HG03565 (cell line): ENCODE measurements around the gene TPD52L1.
"Not testable (repeated sequence)": the region's sequence is repeated elsewhere in the genome, so short reads cannot be mapped to it uniquely, and the experiment has no call there.

Source experiments
- ATAC-seq: cut with Tn5 transposase; IDR thresholded peaks from one replicate; pipeline ENCODE4 v1.9.1; 2021; ENCODE audit warnings: mild to moderate bottlenecking, moderate library complexity; ENCODE audit not compliant: unreplicated experiment

TPD52L1 gene

DNA sequence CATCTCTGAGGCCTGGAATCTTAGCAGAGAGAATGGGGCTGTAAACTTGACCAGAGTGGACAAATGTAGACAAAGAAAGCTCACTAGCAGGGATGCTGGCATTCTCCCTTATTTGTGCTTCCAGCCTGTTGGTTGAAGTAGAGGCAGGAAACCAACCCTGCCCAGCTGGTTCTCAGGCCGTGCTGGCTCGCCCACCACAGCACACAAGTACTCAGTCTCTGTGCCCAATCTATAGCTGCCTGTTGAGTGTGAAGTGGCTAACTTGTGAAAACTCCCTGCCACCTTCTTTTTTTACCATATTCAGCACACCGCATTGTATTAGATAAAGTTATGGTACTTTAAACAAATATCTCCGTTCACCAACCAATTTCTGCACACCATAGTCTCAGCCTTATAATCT, 110.9 kb downstream of the TPD52L1 start:
- no peak for ATAC-seq

DNA sequence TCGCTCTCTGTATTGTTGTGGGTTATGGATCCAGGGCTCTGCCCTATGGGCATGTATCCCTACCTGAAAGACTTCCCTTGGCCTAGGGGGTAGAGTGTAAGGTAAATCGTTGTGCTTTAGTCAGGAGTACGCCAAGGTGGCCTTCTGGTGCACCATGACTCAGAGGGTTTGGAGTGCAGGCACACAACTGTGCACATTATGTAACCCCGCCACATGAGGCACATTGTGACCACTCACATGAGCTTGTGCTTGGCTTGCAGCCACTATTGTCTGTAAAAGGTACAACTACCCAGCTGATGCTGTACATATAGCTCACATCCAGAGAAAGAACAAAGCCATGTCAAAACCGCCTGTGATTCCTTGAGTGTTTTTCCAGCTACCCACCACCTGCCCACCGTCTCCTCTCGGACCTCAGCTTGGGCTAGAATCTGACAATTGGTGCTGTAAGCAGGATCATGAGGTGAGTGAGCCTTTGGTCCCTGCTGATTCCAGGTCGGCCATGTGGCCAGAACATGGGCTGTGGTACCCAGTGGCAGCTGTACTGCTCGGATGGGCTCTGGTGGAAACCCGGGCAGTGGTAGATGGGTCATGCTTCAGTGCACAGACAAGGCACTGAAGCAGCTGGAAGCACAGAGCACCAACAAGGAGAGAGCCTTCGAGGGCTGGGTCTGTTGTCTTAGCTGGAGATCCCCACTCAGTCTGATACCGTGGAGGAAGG, 114.4 kb downstream of the TPD52L1 start:
- no peak for ATAC-seq

DNA sequence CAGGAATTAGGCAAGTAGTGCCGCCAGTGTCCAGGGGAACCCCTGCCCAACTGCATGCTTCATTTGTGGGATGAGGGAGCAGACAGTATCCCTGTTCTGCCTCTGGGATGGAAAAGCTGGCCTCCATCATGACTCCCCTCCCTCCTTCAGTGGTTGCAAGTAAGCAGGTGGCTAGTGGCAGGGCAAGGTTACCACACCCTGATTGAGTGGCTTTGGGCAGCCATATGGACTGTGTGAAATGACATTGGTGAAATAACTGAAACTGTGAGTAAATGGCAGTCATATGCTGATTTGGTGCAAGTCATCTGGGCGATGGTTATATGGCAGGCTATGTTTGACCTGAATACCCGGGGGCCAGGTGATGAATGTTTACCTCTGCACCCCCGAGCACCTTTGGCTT, 115.2 kb downstream of the TPD52L1 start:
- no peak for ATAC-seq

DNA sequence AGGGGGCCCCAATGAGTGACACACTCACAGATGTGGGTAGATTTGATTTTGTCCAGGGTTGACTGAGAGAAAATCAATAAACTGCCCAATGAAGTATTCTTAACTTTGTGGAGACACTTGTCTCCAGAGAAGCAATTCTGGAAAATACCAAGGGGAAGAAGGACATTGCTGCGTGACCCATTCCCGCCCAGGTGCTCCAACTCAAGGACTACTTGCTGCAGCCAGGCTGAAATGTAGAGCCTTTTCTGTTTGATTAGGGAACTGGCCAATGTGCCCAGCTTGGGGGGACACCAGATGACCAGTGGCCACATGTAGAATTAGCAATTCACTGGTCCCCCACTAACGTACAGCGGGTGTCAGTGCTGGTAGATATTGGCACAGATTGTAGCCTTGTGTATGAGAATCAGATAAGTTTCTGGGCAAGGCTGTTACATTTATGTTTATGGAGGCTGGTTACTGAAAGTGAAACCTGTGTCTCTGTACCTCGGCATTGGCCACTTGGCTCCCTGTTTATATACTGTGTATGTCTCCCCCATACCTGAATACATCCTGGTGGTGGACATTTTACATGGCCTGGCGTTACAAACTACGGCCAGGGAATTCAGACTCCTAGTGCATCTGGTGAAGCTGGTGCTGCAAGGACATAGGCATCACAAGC, 115.9 kb downstream of the TPD52L1 start:
- ATAC-seq = no peak

DNA sequence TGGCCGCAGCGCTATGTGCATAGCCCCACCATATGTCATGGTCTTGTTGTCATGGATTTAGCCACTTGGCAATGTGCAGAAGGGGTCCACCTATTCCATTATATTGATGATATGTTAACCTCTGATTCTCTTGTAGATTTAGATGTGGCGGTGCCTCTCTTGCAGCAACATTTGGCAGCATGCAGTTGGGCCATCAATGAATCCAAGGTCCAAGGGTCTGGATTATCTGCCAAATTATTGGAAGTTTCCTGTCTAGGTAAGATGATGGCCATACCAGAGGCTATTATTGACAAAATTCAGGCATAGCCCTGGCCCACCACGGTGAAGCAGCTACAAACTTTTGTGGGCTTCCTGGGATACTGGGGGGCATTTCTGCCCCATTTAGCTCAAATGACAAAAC, 116.8 kb downstream of the TPD52L1 start:
- no peak for ATAC-seq

DNA sequence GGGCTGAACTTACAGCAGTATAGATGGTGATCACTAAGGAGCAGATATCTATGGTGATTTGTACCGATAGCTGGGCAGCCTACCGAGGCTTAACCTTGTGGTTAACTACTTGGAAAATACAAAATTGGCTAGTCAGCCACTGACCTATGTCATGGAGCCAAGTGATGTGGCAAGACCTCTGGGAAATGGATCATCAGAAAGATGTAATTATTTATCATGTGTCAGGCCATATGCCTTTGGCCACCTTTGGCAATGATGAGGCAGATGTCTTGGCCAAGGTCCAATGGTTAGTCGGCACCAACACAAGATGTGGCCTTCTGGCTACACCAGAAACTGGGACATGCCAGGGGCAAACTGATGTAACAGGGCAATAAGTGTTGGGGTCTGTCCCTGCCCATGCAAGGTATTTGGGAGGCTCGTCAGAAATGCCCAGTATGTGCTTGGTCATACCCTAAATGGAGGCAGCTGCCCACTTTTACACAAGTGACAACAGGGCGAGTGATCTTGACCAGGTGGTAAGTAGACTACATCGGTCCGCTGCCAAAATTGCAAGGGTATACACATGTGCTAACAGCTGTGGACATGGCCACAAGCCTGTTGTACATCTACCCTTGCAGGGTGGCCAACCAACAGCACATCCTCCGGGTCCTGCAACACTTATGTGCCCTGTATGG, 118.0 kb downstream of the TPD52L1 start:
- no peak for ATAC-seq

DNA sequence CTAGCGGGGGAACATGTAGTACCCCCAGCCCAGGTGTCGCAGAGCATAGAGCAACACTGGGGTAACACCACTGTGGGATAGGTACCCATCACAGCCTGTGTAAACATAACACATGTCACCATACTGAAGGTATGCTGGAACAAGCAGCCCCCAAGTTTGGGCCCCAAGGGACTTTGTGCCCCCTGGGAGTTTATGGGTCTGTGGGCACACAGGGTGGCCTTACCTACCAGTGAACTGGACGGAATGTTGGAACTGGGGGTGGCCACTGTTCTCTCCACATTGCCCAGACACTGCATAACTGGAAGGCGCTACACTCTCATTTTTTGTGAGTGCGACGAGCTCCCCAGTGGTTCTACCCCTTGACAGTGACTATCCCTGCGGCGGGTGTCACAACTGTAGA, 119.7 kb downstream of the TPD52L1 start:
- ATAC-seq = no peak

DNA sequence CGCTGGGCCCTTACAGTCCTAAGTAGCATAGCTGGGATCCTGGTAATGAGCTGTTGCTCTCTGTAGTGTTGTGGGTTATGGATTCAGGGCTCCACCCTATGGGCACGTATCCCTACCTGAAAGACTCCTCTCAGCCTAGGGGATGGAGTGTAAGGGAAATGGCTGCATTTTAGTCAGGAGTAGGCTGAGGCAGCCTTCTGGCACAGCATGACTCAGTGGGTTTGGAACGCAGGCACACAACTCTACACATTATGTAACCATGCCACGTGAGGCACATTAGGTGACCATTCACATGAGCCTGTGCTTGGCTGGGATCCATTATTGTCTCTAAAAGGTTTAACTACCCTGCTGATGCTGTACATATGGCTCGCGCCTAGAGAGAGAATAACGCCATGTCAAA, 120.4 kb downstream of the TPD52L1 start:
- ATAC-seq = no peak

DNA sequence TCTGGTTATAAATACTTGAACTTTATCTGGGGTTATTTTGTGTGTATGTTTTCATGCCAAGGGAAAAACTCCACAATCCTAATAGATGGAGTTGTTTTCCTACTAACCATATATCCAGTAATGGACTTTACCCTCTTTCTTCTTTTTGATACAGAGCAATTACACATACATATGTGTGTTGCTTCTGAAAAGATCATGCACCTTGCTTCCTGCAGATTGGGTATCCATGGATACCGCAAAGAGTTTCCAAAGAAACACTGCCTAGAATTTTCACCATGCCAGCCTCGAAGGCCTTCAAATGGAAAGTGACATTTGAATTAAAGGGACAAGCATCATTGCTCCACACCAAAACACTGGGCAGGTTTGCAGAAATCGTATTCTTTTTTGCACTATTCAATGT, 121.4 kb downstream of the TPD52L1 start:
- ATAC-seq = no peak

DNA sequence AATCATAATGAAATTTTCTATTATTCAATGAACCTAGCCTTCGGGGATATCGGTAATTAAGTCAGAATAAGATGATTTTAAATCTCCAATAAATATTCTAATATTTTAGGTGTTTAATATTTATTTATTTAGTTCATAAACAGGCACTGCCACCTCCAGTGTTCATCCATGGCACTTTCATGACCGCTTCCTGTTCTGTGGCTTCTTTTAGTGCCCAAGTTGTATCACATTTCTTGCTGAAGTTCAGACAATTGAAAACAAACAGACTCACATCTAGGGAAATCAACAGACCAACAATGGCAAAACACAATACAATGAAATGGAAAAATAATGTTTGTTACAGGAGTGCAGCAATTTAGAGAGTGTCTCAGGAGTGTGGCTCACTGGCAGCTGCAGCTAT, 122.2 kb downstream of the TPD52L1 start:
- ATAC-seq = no peak

DNA sequence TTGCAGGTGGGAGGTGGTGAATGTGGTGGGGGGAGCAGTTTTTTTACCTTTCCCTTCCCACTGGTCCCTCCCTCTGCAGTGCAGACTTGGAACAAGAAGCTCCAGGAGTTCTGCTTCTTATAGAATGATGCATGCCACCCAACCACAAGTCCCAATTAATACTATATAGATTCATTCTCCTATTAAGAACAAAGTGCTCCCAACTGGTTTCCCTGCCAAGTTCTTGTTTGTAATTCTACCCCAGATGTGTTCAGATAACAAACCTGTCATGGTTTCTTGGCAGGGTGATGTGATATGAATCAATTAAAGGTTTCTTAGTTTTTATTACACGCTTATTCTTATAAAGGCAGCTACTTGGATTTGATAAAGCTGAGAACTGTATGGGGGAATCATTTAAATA, 124.3 kb downstream of the TPD52L1 start:
- no peak for ATAC-seq

DNA sequence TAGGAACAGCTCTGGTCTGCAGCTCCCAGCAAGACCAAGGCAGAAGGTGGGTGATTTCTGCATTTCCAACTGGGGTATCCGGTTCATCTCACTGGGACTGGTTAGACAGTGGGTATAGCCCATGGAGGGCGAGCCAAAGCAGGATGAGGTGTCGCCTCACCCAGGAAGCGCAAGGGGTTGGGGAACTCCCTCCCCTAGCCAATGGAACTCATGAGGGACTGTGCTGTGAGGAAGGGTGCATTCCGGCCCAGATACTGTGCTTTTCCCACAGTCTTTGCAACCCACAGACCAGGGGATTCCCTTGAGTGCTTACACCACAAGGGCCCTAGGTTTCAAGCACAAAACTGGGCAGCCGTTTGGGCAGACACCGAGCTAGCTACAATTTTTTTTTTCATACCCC, 126.4 kb downstream of the TPD52L1 start:
- ATAC-seq = no peak

DNA sequence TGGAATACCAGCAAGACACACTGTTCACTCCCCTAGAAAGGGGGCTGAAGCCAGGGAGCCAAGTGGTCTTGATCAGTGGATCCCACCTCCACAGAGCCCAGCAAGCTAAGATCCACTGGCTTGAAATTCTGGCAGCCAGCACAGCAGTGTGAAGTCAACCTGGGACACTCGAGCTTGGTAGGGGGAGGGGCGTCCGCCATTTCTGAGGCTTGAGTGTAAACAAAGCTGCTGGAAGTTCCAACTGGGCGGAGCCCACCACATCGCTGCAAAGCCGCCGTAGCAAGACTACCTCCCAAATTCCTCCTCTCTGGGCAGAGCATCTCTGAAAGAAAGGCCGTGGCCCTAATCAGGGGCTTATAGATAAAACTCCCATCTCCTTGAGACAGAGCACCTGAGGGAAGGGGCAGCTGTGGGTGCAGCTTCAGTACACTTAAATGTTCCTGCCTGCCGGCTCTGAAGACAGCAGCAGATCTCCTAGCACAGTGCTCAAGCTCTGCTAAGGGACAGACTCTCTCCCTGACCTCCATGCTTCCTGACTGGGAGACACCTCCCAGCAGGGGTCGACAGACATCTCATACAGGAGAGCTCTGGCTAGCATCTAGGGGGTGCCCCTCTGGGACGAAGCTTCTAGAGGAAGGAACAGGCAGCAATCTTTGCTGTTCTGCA, 126.9 kb downstream of the TPD52L1 start:
- ATAC-seq = not testable (repeated sequence)

DNA sequence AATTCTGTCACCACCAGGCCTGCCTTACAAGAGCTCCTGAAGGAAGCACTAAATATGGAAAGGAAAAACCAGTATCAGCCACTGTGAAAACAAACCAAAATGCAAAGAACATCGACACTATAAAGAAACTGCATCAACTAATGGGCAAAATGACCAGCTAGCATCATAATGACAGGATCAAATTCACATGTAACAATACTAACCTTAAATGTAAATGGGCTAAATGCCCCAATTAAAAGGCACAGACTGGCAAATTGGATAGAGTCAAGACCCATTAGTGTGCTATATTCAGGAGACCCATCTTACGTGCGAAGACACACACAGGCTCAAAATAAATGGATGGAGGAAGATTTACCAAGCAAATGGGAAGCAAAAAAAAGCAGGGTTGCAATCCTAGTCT, 128.9 kb downstream of the TPD52L1 start:
- ATAC-seq = not testable (repeated sequence)

DNA sequence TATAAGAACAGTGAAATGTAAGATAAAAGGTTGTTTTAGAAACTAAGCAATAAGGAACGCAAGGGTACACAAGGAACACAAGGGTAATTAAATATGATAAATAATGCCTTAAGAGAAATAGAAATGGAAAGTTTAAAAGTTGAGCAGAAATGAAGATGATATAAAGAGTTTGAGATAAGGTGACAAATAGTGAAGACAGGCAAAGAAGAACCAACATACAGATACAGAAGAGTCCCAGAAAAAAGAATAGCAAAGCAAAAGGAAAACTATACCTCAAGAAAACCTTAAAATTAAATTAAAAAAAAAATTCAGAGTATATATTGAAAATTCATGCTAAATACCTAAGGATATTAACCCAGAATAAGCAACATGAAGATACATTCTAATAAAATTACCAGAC, 131.8 kb downstream of the TPD52L1 start:
- ATAC-seq = no peak

DNA sequence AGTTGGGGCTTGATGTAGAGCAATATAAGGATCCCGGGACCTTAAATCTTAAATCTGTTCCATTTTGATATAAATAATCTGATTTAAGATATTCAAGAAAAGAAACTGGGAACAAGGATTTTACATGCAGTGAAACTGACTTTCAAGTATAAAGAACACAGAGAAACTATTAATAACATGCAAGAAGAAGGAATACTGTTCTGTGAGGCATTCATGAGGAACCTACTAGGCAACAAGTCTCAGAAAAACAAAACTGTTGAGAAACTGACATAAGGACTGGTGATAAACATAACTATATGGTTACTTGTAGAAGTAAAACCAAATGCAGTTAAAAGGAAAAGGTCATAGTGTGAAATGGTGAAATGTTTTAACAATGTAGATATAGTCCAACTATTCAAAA, 132.4 kb downstream of the TPD52L1 start:
- no peak for ATAC-seq

DNA sequence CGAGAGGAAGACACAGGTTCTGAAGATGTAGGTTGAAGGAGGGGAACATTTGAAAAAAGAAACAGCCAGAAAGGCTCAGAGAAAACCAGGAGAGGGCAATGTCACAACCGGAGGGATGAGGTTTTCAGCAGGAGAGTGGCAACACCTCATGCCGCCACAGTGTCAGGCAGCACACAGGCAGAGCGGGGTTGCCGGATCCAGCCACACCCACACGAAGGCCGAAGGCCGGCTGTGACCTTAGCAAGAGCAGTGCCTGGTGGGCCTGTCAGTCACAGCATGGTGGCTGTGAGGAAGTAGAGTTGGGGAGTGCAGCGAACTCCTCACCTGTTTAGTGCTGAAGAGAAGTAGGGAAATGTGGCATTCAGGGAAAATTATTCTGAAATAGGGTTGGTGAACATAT, 134.1 kb downstream of the TPD52L1 start:
- no peak for ATAC-seq

DNA sequence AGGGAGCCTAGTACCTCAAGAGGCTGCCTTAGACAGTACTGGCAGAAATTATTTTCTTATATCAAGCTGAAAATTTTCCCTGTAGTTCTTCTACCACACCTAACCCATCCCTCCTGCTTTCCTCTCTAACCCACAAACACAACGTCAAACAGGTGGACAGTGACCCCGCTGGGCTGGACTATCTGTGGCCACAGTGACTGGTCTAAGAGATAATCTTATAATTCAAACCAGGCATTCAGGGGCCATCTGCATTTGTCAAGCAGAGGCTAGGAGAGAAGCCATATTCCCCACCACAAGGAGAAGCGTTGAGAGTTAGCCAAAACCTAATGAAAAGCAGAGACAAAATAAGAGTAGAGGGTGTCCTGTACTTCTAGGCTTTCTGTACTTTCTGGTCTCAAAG, 140.0 kb downstream of the TPD52L1 start:
- no peak for ATAC-seq

DNA sequence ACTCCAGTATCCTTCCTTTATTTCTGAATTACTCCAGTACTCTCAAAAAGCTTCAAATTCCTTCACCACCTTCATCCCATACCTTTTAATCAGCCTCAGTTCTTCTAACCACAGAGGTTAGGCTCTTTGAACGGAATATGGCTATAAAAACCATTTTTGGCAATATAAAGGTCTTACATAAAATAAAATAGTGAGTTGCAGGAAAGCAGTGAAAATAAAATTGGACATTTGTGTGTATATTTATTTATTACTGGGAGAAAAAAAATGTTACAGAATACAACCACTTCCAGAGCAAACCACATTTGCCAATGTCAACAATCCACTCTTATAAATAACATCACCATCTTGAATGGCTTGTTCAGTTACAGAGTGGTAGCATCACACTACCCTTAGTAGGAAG, 140.5 kb downstream of the TPD52L1 start:
- ATAC-seq = no peak

DNA sequence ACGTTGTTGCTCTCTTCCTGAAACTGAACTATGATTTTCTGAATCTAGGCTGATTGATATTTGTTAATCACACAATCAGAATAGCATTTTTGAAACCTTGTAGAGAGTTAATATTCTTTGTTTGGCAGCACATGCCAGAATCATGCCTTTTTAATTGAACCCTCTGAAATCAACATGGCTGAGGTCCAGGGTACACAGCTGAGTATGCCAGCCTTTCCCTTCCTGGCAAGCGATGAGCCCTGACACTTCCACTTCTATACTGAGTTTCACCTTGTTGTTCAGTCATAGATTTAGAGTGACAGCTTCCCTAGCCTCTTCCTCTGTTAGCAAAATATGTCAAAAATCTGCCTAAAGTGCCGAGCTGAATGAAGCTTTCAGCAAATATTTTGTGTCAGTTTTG, 141.4 kb downstream of the TPD52L1 start:
- no peak for ATAC-seq

DNA sequence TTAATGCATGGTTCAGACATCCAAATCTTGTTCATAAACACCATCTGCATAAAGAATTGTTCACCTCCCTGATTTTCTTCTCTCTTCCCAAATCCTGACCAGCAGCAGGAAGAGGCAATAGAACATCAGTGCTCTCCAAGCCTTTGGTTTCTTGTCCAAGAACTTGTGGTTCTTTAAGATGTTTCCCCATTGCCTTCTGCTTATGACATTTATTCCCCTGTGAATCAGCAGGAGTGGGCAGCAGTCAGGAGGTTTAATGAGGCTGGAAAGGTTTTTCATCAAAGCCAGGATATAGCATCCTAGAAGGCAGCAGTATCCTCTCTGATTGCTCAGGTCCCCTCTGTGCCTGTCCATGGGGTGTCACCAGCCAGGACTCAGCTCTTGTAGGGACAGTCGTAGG, 142.9 kb downstream of the TPD52L1 start:
- ATAC-seq = no peak

DNA sequence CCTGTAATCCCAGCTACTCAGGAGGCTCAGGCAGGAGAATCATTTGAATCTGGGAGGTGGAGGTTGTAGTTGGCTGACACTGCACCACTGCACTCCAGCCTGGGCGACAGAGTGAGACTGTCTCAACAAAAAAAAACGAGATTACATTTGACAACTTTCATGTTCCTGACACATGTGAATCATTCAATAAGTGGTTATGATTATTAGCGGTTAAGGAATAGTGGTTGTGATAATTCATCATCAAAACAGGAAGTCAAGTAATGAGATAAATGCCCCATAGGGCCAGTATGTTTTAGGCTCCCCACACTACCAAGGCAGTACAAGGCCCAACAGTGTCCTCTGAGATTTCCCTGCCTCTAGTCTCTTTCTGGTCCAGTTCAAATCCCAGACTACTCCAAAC, 145.7 kb downstream of the TPD52L1 start:
- no peak for ATAC-seq
